HG02763 (cell line): ENCODE data around the gene UHRF1.

Source experiments
- ATAC-seq: cut with Tn5 transposase; IDR thresholded peaks from one replicate; pipeline ENCODE4 v1.9.1; 2021; ENCODE audit warnings: mild to moderate bottlenecking, moderate library complexity; ENCODE audit not compliant: unreplicated experiment

The UHRF1 gene

DNA sequence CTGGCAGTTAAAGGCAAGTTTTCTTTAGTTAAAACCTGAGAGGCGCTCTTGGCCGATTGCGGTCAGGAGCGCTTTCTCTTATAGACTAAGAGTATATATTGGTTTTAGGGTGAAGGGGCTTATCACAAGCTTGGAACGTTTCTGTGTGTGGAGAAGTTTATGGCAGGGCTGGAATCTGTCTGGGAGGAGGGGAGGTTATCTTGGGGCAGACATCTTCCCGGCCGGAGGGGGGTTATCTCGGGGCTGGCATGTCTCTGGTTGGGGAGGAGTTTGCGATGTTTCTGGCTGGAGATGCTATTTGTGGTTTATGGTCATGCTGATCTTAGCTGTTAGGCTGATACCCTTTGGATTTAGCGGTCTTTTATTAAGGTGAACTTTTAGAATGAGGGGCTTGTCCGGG lies 78.0 kb downstream of the UHRF1 start:
- ATAC-seq = no peak

DNA sequence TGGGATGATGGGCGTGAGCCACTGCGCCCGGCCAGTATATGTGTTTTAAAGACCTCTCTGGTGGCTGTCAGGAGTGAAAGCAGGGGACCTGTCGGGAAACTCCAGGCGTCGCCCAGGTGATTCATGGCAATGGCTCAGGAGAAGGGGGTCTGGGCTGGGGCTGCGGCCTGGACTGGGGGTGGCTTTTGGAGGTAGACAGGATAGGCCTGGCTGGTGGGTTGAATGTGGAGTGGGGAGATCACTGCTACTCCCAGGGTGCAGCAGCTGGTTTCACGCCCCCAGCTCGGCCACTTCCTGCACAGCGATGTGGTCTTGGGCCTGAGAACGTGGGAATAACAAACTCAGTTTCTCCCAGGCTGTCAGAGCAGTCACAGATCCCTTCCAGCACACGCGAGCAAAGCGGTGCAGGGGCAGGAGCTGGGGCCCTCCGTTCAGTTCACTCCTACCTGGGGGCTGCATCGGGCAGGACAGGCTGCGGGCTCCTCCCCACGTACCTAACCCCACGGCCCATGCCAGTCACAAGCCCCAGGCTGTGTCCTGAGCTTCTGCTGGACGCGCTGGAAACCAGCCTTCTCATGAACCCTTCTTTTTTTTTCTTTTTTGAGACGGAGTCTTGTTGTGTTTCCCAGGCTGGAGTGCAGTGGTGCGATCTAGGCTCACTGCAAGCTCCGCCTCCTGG lies 78.5 kb downstream of the UHRF1 start:
- no peak for ATAC-seq

DNA sequence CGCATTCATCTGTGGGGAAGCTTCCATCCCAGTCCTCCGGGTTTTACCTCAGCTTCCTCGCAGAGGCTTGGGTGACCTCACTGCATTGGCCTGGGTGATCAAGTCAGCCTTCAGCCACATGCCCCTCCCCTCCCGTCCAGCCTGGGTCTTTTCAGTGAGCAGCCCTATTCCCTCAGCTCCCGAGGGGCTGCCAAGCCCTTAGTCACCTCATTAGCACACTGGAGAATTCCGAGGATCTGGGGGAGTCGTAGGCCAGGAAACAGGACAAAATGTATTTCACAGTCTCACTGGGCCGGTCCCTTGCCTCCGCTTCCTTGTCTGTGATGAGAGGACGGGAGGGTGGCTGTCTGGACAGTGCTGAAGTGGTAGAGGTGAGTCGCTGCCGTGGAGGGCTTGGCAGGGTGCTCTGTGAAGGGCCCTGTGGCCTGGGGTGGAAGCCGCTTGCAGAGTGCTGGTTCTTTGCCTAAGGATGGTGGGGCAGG lies 79.5 kb downstream of the UHRF1 start:
- no peak for ATAC-seq

DNA sequence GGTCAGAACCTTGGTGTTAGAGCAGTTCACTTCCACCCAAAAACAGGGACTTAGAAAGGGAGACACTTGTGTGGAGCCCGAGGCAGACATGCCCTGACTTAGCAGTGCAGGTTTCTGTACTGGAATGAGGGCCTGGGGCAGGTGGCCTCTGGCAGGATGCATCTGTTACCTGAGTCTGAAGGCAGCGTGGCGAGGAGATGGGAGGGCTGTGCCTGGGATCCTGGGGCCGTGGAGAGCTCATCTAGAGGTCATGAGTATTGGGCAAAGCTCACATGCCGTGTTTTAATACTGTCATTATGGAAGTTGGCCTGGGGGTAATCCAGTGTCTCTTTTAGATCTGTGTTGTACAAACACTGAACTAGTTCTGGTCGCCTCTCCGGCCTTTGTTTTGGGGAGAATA lies 81.0 kb downstream of the UHRF1 start:
- ATAC-seq = no peak

DNA sequence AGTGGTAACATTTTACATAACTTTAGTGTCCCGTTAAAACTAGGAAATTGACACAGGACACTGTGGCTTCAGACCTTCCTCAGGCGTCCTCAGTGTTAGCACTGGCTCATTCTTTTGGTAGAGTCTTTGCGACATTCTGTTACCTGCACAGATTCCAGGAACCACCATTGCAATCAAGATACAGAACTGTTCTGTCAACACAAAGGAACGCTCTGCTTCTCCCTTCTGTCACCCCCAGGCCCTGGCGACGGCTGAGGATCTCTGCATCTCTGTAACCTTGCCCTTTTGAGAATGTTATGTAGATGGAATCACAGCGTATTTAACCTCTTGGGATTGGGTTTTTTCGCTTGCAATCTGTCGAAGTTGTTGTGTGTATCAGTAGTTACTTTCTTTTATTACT lies 82.2 kb downstream of the UHRF1 start:
- ATAC-seq = no peak

DNA sequence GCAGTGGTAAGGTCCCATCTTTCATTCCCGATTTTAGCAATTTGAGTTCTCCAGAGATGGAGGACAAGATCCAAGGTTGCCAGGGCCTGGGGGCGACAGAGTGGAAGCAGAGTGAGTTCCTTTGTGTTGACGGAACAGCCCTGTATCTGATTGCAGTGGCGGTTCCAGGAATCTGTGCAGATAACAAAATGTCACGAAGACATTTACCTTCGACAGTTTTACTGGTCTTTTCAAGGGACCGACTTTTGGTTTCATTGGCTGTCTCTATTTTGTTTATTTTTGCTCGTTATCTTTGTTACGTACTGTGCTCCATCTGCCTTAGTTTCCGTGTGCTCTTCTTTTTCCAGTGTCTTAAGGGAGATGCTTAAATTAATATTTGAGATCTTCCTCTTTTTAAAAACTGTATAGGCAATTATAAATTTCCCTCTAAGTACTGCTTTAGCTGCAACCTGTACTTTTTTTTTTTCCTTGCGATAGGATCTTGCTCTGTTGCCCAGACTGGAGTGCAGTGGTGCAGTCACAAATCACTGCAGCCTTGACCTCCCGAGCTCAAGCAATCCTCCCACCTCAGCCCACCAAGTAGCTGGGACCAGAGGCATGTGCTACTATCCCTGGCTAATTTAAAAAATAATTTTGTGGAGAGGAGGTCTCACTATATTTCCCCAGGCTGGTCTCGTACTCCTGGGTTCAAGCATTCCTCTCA lies 82.8 kb downstream of the UHRF1 start:
- ATAC-seq = no peak

DNA sequence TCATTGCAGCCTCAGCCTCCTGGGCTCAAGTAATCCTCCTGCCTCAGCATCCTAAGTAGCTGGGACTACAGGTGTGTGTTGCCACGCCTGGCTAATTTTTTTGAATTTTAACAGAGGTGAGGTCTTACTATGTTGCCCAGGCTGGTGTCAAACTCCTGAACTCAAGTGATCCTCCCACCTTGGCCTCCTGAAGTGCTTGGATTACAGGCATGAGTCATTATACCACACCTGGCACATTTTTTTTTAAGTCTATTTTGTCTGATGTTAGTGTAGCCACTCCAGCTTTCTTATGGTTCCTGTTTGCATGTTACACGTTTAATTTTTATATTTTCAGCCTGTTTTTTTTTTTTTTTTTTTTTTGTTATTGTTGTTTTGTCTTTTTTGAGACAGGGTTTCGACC lies 84.4 kb downstream of the UHRF1 start:
- no peak for ATAC-seq

DNA sequence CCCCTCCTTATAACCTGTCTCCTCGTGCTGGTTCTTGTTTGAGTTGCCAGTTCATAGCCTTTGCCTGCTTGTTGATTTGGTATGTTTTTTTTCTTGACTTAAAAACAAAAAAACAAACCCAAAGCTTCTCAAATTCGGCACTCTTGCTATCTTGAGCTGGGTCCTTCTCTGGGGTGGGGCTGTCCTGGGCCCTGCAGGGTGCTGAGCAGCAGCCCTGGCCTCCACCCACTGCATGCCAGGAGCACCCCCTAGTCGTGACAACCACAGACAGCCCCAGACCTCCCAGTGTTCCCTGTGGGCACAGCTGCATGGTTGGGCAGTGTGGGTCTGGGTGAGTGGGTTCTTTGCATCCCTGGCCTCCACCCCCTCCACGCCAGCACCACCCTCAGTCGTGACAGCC lies 87.4 kb downstream of the UHRF1 start:
- no peak for ATAC-seq

DNA sequence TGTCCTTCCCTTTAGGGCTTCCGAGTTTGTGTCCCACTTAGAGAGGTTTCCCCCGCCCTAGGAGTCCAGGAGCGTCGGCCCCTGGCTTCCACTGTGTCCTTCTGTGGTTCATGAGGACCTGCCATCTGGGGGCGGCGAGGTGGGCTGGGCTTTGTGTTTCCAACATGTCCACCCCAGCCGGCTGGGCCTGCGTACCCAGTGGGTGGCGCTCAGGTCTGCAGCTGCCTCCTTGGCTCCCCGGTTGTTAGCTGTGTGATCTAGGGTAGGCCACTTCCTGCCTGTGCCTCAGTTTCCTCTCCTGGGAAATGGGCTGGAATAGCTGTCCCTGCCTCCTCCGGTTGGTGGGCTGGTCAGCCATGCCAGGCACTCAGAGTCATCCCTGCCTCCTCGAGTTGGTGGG lies 88.0 kb downstream of the UHRF1 start:
- ATAC-seq = no peak

DNA sequence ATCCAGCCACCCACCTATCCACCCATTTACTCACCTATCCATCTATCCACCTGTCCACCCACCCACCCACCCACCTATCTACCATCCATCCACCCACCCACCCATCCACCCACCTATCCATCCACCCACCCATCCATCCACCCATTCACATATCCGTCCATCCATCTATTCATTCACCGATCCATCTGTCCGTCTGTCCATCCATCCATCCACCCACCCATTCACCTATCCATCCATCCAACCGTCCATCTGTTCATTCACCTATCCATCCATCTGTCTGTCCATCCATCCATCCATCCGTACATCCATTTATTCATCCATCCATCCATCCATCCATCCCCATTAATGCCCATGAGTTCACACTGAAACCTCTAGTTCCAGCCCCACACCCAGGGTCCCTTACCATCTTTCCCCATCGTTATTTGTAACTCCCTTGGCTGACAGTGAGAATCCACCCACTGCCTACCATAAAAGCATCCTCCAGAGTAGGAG lies 90.9 kb downstream of the UHRF1 start:
- ATAC-seq = no peak

DNA sequence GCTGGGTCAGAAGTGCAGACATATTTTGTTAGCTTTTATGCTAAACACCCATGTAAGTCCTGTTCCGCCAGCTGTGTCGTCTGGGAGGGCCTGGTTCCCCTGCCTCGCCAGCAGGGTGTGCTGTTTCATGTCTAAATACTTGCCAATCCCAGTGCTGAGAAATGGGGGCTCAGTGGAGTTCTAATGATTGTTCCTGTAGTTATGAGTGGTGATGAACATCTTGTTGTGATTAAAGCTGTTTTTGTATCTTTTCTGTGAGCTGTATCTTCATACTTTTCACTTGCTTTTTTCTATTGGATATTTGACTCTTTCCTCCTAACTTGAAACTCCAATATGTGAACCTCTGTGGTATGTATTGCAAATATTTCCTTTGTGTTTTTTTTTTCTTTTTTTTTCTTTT lies 92.3 kb downstream of the UHRF1 start:
- ATAC-seq = no peak

DNA sequence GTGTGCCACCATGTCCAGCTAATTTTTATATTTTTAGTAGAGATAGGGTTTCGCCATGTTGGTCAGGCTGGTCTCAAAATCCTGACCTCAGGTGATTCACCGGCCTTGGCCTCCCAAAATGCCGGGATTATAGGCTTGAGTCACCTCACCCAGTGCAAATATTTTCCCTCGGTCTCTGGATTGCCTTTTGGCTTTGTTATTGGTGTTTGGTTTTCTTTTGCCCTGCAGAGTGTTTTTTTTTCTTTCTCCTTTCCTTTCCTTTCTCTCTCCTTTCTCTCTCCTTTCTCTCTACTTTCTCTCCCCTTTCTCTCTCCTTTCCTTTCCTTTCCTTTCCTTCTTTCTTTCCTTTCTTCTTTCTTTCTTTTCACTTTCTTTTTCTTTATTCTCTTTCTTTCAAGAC lies 92.8 kb downstream of the UHRF1 start:
- ATAC-seq = no peak

DNA sequence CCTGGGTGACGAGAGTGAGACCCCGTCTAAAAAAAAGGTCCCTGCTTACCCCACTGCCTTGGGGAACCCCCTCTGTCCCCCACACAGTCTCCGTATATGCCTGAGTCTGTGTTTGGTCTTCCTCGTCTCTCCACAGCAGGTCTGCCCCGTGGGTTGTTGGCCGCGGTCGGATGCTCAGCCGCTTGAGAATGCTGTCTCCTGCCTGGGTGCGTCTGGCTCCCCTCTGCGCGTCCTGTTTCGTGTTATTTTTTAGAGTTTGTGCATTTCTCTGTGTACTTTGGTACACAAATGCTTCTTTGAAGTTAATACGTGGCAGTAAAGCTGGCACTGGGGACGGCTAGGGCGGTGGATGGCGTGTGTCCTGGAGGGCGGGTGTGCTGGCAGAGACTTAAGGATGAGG lies 94.5 kb downstream of the UHRF1 start:
- ATAC-seq = no peak

DNA sequence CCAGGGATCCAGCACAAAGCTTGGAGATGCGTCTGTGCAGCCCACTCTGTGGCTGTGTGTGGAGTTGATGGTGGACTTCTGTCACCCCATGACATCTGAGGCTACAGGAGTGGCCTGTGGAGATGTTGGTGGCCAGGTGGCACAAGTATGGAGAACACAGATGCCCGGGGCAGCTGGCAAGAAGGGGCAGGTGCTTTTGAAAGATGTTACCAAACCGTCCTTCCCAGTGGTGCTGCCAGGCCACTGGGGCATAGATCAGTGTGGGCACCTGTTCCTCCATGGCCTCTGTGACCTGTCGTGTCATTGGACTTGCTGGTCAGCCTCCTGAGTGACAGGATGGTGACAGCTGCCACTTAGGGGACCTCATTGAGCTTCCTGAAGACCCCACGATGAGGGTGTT lies 95.8 kb downstream of the UHRF1 start:
- ATAC-seq = no peak

DNA sequence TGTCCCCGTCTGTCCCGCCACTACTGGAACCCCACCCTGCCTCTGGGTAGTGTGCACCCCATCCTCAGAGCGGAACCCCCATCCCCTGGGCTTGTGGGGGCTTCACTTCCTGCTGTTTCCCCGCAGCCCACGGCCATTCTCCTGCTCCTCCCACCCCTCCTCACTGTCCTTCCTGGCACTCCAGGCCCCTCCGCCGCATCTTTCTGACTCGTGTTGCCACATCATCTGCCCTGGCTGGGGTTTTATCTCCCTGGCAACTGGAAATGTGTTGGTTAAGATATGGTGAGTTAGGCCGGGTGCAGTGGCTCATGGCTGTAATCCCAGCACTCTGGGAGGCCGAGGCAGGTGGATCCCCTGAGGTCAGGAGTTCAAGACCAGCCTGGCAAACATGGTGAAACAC lies 96.9 kb downstream of the UHRF1 start:
- no peak for ATAC-seq

DNA sequence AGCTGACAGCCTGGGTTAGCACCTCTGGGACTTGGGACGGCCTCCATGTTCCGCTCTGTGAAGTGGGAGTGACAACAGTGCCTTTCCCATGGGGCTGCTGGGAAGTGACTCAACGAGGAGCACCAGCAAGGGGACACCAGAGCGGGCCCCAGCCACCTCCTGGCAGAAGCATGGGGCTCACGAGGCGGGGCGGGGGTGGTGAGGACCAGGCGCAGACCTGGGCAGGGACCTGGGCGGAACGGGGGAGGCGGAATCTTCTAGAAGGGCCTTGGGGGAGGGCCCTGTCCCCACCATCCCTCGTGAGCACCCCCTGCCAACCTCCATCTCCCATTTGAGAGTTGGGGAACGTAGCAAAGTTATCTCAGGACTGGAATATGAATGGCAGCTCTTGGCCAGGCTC lies 97.5 kb downstream of the UHRF1 start:
- no peak for ATAC-seq
